Activated CD8-positive, alpha-beta T cell treated with anti-CD3 and anti-CD28 coated beads for 36 hours (primary cell): ENCODE results near the gene PABPN1. TPM values are rescaled to one million over a fixed set of nuclear protein-coding genes. Genes with fewer than 3 reads are reported as not detected.

Experiments
- ATAC-seq: fragments of 200-7000 bp; cut with Tn5 transposase; one replicate; pipeline ENCODE4 v1.10.0; 2021; ENCODE audit warnings: mild to moderate bottlenecking, moderate library complexity
- CTCF ChIA-PET: fragments of 350-600 bp; sonication (Branson Sonifier 250); formaldehyde crosslinking; loops from one replicate; lab custom pipeline; 2021; ENCODE audit warnings: antibody characterized with exemption; lab: Charles Lee
- POLR2A ChIA-PET: fragments of 350-600 bp; sonication (Branson Sonifier 250); formaldehyde crosslinking; loops from one replicate; lab custom pipeline; 2021; ENCODE audit warnings: antibody characterized with exemption; lab: Charles Lee
- DNase-seq: peaks from one replicate; pipeline ENCODE4 v3.0.0-alpha.2; 2020
- H3K27ac Mint-ChIP-seq: one replicate; pipeline ENCODE4 v1.8.0; 2021; ENCODE audit warnings: mild to moderate bottlenecking, mixed read lengths
- H3K27me3 Mint-ChIP-seq: one replicate; pipeline ENCODE4 v1.8.0; 2021; ENCODE audit warnings: mixed read lengths
- H3K36me3 Mint-ChIP-seq: one replicate; pipeline ENCODE4 v1.8.0; 2021; ENCODE audit warnings: low read depth, mixed read lengths
- H3K4me1 Mint-ChIP-seq: one replicate; pipeline ENCODE4 v1.8.0; 2021; ENCODE audit warnings: low read depth, mixed read lengths
- H3K4me3 Mint-ChIP-seq: one replicate; pipeline ENCODE4 v1.8.0; 2021; ENCODE audit warnings: mild to moderate bottlenecking, moderate library complexity, mixed read lengths
- H3K9me3 Mint-ChIP-seq: one replicate; pipeline ENCODE4 v1.8.0; 2021; ENCODE audit warnings: mixed read lengths
- CTCF ChIP-seq: fragments of 200-600 bp; IDR thresholded peaks from one replicate; pipeline ENCODE4 v1.8.0; 2022; ENCODE audit warnings: antibody characterized with exemption, mild to moderate bottlenecking
- intact Hi-C: fragments of 100-400 bp; cut with micrococcal nuclease; formaldehyde crosslinking; loops from one replicate; pipeline ENCODE4 v1.10.0; 2022
- total RNA-seq, 2 experiments: library from RNA; stranded (reverse); gene quantifications; one replicate each; pipeline ENCODE4 v1.2.3, GENCODE V29; 2021

PABPN1 gene
- total RNA-seq, 2 experiments from 2014 or later: 258 to 260 TPM

GRCh38 chr14:23345987-23346692 lies 24.9 kb downstream of the PABPN1 start:
- no peak overlapping the region for H3K4me3 Mint-ChIP-seq
- no peaks in the 10 kb centered on the region for H3K9me3 Mint-ChIP-seq
- no peaks in the 10 kb centered on the region for H3K36me3 Mint-ChIP-seq
- intact Hi-C loops: no loop called here
- DNase-seq (no peak), ATAC-seq (no peak)
- H3K27ac Mint-ChIP-seq: no peak overlapping the region
- no peak for TF ChIP-seq CTCF
- ChIA-PET CTCF (interaction anchor here (1.1 to 1.9 kb wide), 4 partner anchors 12 to 122 kb away, joined by 3 to 8 read pairs (median 5); no protein-coding TSS in a partner anchor), POLR2A (interaction anchor here (1.2 to 1.5 kb wide), 2 partner anchors 34 to 44 kb away, joined by 3 read pairs; partner anchors contain the start of gene PPP1R3E)
- H3K4me1 Mint-ChIP-seq: no peaks in the 10 kb centered on the region
- H3K27me3 Mint-ChIP-seq: peaks cover 7% of the 10 kb centered on the region

- no peak for ATAC-seq
- no peak for DNase-seq
- TF ChIP-seq CTCF: no peak
- Mint-ChIP-seq H3K27me3 (peaks cover 10% of the 10 kb centered on the region), H3K4me3 (no peak overlapping the region), H3K36me3 (no peaks in the 10 kb centered on the region), H3K4me1 (peaks cover 2% of the 10 kb centered on the region), H3K27ac (no peak overlapping the region), H3K9me3 (no peaks in the 10 kb centered on the region)
- ChIA-PET CTCF (interaction anchor here (1.2 to 1.9 kb wide), 2 partner anchors 18 to 33 kb away, joined by 3 to 6 read pairs; no protein-coding TSS in a partner anchor), POLR2A (interaction anchor here (1.5 kb wide), 1 partner anchor 33 kb away, joined by 3 read pairs; no protein-coding TSS in a partner anchor)
- intact Hi-C loops: no loop called here
Observed at GRCh38 chr14:23346693-23347405, 25.6 kb downstream of the PABPN1 start.

GRCh38 chr14:23347406-23348296 lies 26.4 kb downstream of the PABPN1 start:
- no peak for DNase-seq
- no peak for TF ChIP-seq CTCF
- Mint-ChIP-seq H3K27me3 (peaks cover 10% of the 10 kb centered on the region), H3K9me3 (no peaks in the 10 kb centered on the region), H3K36me3 (no peaks in the 10 kb centered on the region), H3K4me1 (peaks cover 2% of the 10 kb centered on the region), H3K27ac (no peak overlapping the region), H3K4me3 (no peak overlapping the region)
- CTCF ChIA-PET: interaction anchor here (1.2 to 1.9 kb wide), 2 partner anchors 19 to 32 kb away, joined by 3 to 6 read pairs; no protein-coding TSS in a partner anchor
- POLR2A ChIA-PET: no interaction called here
- no peak for ATAC-seq
- intact Hi-C loops: no loop called here

- H3K27ac Mint-ChIP-seq: no peak overlapping the region
Observed at GRCh38 chr14:23348297-23348655, 27.0 kb downstream of the PABPN1 start.

More at GRCh38 chr14:23348297-23348655, 27.0 kb downstream of the PABPN1 start:
- Mint-ChIP-seq H3K4me3 (no peak overlapping the region), H3K36me3 (no peaks in the 10 kb centered on the region), H3K27me3 (peaks cover 16% of the 10 kb centered on the region), H3K4me1 (peaks cover 4% of the 10 kb centered on the region), H3K9me3 (no peaks in the 10 kb centered on the region)
- DNase-seq (no peak), ATAC-seq (no peak)
- CTCF ChIA-PET: interaction anchor here (1.2 kb wide), 1 partner anchor 20 kb away, joined by 3 read pairs; no protein-coding TSS in a partner anchor
- POLR2A ChIA-PET: no interaction called here
- intact Hi-C loops: no loop called here
- TF ChIP-seq CTCF: no peak
